SU-DHL-6 (cell line): ENCODE measurements around the gene GPR68.

Experiments
- CTCF ChIP-seq: fragments of 200-600 bp; sonication (generic); IDR thresholded peaks from one replicate; pipeline ENCODE4 v1.5.1; 2017; ENCODE audit warnings: antibody characterized with exemption, mild to moderate bottlenecking, low read length, moderate library complexity; ENCODE audit not compliant: insufficient read depth, poor library complexity, severe bottlenecking
- EZH2phosphoT487 ChIP-seq: fragments of 200-600 bp; sonication (generic), shearing (Covaris generic); conservative IDR thresholded peaks from 2 replicates; pipeline ENCODE4 v1.6.1; 2018; ENCODE audit warnings: mild to moderate bottlenecking, antibody characterized with exemption, low read length, moderate library complexity, mixed read lengths

GRCh38 chr14:91249841-91250616 lies 5.5 kb upstream of the GPR68 start:
- no peak for TF ChIP-seq CTCF
- TF ChIP-seq EZH2phosphoT487 = no peak
